ENCODE data around the gene MSL3B.
"Not testable (repeated sequence)": the region's sequence is repeated elsewhere in the genome, so short reads cannot be mapped to it uniquely, and the experiment has no call there.

Gene MSL3B

DNA sequence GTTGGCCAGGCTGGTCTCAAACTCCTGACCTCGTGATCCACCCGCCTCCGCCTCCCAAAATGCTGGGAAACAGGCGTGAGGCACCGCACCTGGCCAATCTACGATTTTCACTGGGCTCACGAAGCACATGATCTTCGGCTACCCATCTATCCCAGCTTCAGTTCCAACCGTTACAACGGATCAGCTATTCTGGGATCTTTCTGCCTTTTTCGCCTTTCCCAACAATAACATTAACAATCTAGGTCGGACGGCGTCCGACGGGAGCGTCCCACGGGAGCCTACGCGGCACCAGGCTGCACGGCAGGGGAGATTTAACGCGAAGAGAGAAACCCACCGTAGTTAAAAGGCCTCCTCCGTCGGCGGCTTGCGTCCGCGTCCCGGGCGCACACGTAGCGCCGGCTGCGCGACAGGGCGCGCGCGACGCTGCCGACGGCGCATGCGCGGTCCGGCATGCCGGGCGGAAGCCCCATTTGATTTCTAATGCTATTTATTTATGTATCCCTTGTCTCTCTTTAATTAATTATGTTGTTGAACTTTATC is at the start of gene MSL3B:
TSS of gene MSL3B (minus strand) at position 394 of the 540 bp plus-strand sequence.
- DNase-seq (ENCODE audit: low read depth), result no peak

- no peak for DNase-seq (ENCODE audit: low read depth)
Observed at GRCh38 chr2:233917116-233917515, 48.9 kb upstream of the MSL3B start, which contains the start of gene TRPM8. TSS of gene TRPM8 (plus strand) at chr2:233917373. CDS start at chr2:233926538, 9,165 bp downstream.

DNA sequence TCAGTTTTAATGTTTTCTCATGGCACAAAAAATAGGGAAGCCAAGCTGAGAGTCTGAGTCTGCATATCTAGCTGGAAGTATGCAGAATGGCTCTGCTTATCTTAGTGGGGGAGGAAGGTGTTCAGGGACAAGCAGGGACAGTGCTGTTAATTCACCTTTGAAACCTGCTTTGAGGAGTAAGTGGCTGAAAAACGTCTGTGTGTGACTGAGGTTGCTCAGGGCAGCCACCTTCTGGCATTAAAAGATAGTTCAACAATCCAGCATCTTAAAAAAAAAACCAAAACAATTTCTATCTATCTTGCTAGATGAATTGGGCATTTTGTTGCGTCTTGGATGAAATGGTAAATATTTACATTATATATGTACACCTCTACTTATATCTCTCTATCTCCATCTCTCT is 46.9 kb upstream of the MSL3B start:
- DNase-seq (ENCODE audit: low read depth), result no peak

- peak; percentile 47 for DNase-seq (ENCODE audit: low read depth)
Observed at GRCh38 chr2:233912691-233913423, 44.7 kb upstream of the MSL3B start.

- DNase-seq (ENCODE audit: low read depth), result no peak
Observed at GRCh38 chr2:233907627-233908026, 39.4 kb upstream of the MSL3B start.

GRCh38 chr2:233905945-233906344 is 37.8 kb upstream of the MSL3B start:
- no peak for DNase-seq (ENCODE audit: low read depth)

DNA sequence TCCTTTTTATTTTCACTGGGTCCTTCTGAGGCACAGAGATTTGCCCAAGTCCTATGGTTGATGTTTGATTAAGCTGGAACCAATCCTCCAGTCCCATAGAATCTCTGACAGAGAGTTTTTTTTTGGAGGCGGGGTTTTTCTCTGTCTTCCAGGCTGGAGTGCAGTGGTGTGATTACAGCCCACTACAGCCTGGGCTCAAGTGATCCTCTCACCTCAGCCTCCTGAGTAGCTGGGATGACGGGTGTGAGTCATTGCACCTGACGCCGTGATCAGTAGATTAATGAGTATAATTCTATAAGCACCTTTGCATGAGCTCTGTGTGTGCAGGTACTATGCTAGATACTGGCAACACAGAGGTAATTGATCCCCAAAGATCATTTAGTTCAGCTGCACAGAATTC is 33.7 kb upstream of the MSL3B start:
- no peak for DNase-seq (ENCODE audit: low read depth)

DNA sequence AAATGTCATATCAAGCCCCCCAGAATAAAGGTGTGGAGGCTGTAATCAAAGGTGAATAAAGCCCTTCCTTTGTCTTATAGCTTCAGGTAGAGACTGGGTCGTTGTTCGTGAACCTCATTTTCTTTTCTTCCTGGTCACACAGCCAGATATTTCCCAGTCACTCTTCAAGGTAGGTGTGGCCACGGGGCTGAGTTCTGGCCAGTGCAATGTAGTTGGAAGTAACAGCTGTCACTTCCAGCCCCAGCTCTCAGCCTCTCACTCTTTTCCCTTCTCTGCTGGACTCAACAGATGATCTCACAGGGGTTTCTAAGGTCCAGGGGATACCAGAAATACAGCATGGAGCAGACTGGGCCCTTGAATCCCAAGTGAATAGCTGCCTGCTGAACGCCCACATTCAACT is 33.2 kb upstream of the MSL3B start:
- no peak for DNase-seq (ENCODE audit: low read depth)

GRCh38 chr2:233896253-233896652 is 28.1 kb upstream of the MSL3B start:
- DNase-seq (ENCODE audit: low read depth), result not testable (repeated sequence)

DNA sequence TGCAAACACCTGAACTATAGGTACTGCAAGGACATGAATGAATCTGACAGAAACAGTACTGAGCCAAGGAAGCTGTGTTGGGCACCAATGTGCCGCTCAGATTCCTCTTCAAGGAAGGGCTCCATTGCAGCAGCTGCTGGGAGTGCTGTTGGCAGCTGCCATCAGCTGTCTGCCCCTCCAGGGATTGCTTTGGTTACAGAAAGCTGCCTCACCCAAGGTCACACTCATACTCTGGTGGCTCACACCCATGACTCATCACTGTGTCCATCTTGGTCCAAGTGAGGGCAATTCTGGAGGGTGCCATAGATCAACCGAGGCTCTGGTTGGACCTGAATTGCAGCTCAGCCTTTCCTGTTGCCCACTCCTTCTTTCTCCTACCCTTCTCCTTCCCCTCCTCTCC is 24.6 kb upstream of the MSL3B start:
- peak; percentile 12 for DNase-seq (ENCODE audit: low read depth)

- DNase-seq (ENCODE audit: low read depth), result no peak
Observed at GRCh38 chr2:233882353-233882752, 14.2 kb upstream of the MSL3B start.

DNA sequence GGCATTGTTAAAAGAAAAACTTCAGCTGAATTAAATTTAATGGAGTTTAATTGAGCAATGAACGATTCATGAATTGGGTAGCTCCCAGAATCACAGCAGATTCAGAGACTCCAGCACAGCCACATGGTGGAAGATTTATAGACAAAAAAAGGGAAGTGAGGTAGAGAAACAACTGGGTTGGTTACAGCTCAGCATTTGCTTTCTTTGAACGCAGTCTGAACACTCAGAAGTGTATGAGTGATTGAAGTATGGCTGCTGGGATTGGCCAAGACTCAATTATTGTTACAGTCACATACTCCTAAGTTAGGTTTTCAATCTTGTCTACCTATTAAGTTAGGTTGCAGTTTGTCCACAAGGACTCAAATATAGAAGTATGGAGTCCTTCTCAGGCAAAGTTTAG is 3.9 kb upstream of the MSL3B start:
- DNase-seq (ENCODE audit: low read depth), result not testable (repeated sequence)

- DNase-seq (ENCODE audit: low read depth), result no peak
Observed at GRCh38 chr2:233871432-233871831, 3.2 kb upstream of the MSL3B start.

GRCh38 chr2:233866479-233866878 is 1.7 kb downstream of the MSL3B start:
- DNase-seq (ENCODE audit: low read depth), result no peak

- DNase-seq (ENCODE audit: low read depth), result no peak
Observed at GRCh38 chr2:233865838-233866237, 2.3 kb downstream of the MSL3B start.

- DNase-seq (ENCODE audit: low read depth), result no peak
Observed at GRCh38 chr2:233862261-233862768, 5.9 kb downstream of the MSL3B start.

GRCh38 chr2:233858331-233858730 is 9.9 kb downstream of the MSL3B start:
- no peak for DNase-seq (ENCODE audit: low read depth)

DNA sequence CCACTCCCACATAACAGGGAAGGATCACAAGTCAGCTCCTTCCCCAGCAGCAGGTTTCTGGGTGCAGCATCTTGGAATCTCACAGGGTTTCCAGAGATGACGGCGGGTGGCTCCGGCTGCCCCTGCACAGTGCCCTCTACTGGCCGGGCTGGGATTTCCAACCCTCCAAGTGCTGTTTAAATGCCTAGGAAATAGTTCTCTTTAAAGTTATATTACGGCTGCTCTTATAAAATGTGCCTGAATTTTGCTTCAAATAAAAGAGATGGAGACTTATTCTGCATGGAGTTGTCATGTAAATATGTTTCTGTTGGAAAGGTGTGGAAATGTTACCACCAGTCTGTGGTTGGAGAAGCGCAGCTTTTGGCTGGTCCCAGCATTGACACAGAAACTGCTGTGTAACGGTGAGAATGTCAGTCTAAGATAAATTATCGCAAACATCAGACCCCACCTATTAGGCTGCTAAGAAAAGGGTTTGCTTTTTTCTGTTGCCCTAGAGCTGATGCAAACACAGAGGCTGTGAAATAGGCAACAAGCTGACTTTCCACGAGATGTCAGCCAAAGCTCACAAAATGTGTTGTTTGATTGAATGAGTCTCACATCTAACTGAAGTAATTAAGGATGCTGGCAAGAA is 10.6 kb downstream of the MSL3B start:
- peak; percentile 55 for DNase-seq (ENCODE audit: low read depth)

- no peak for DNase-seq (ENCODE audit: low read depth)
Observed at GRCh38 chr2:233856184-233856583, 12.0 kb downstream of the MSL3B start.

DNA sequence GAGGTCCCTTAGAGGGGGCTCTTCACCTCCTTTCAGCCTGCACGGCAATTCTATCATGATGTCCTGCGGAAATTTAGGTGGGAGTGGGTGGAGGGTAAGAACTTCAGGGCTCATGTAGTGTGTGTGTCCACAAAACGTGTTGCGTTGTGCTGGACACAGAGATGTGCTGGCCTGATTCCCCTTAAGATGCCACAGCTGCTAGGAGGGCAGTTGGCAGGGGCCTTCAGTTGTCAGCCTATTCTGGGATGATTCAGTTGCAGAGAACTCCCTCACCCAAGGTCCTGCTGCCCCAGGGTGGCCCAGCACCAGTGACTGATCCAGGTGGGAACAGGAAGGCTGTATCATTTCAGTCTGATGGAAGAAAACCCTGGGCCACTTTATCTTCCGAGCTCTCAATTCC is 12.8 kb downstream of the MSL3B start:
- no peak for DNase-seq (ENCODE audit: low read depth)

GRCh38 chr2:233854241-233854981 is 13.8 kb downstream of the MSL3B start, which contains the start of gene HJURP:
TSS of gene HJURP (minus strand) at chr2:233854535. CDS start at chr2:233854500, 35 bp downstream.
- DNase-seq (ENCODE audit: low read depth), result peak; percentile 96

GRCh38 chr2:233853883-233854240 is 14.3 kb downstream of the MSL3B start:
- DNase-seq (ENCODE audit: low read depth), result no peak
